A673 (cell line): ENCODE data around the gene HYI. TPM values are rescaled to one million over a fixed set of nuclear protein-coding genes. Genes with fewer than 3 reads are reported as not detected.

Experiments
- BruUV-seq: library from RNA; stranded (reverse); fragments of 400-500 nt; replicated peaks from 2 replicates; lab custom pipeline; 2021; lab: Mats Ljungman, UMichigan
- CTCF ChIA-PET: fragments of 300-600 bp; sonication (Branson Sonifier 250); formaldehyde crosslinking; loops from one replicate; lab custom pipeline; 2022; ENCODE audit warnings: antibody characterized with exemption; lab: Charles Lee
- POLR2A ChIA-PET: fragments of 300-600 bp; sonication (Branson Sonifier 250); formaldehyde crosslinking; loops from one replicate; lab custom pipeline; 2022; ENCODE audit warnings: antibody characterized with exemption; ENCODE audit not compliant: low non-redundant PET; lab: Charles Lee
- DNase-seq: peaks from one replicate; pipeline ENCODE4 v3.0.0-alpha.2; 2015; ENCODE audit warnings: low spot score
- H3K27ac ChIP-seq: fragments of 200-600 bp; sonication (generic); 2 replicates; pipeline ENCODE4 v1.5.1; 2016; ENCODE audit warnings: mixed run types, low read depth, mild to moderate bottlenecking, mixed read lengths, antibody characterized with exemption, low read length; ENCODE audit not compliant: poor library complexity, severe bottlenecking
- H3K27me3 ChIP-seq: fragments of 200-600 bp; sonication (generic); replicated peaks from 2 replicates; pipeline ENCODE4 v1.6.1; 2017; ENCODE audit warnings: mixed run types, low read depth, mild to moderate bottlenecking, mixed read lengths, antibody characterized with exemption, low read length; ENCODE audit not compliant: insufficient read depth, poor library complexity
- H3K36me3 ChIP-seq: fragments of 200-600 bp; sonication (generic); 2 replicates; pipeline ENCODE4 v1.6.1; 2016; ENCODE audit warnings: mixed run types, mild to moderate bottlenecking, mixed read lengths, antibody characterized with exemption, low read length; ENCODE audit not compliant: insufficient read depth, poor library complexity, severe bottlenecking
- H3K4me1 ChIP-seq: fragments of 200-600 bp; sonication (generic); 2 replicates; pipeline ENCODE4 v1.6.1; 2017; ENCODE audit warnings: mixed run types, mild to moderate bottlenecking, mixed read lengths, antibody characterized with exemption, low read length; ENCODE audit not compliant: insufficient read depth, poor library complexity, severe bottlenecking
- H3K4me3 ChIP-seq: fragments of 200-600 bp; sonication (generic); 2 replicates; pipeline ENCODE4 v1.5.1; 2016; ENCODE audit warnings: low read depth, mixed run types, mild to moderate bottlenecking, mixed read lengths, low read length; ENCODE audit not compliant: poor library complexity, severe bottlenecking
- H3K9me3 ChIP-seq: fragments of 200-600 bp; sonication (generic); 2 replicates; pipeline ENCODE4 v1.6.1; 2016; ENCODE audit warnings: mixed run types, low read depth, mild to moderate bottlenecking, mixed read lengths, antibody characterized with exemption, low read length; ENCODE audit not compliant: poor library complexity, severe bottlenecking
- EZH2 ChIP-seq: fragments of 200-600 bp; sonication (generic); IDR thresholded peaks from 2 replicates; pipeline ENCODE4 v1.6.1; 2017; ENCODE audit warnings: borderline replicate concordance, low read depth, mild to moderate bottlenecking, mixed read lengths, antibody characterized with exemption, low read length; ENCODE audit not compliant: poor library complexity, severe bottlenecking
- intact Hi-C: fragments of 100-400 bp; cut with micrococcal nuclease; formaldehyde crosslinking; loops from one replicate; pipeline ENCODE4 v1.10.0; 2022; ENCODE audit not compliant: unreplicated experiment
- total RNA-seq: library from RNA; stranded (reverse); gene quantifications from 2 replicates; pipeline ENCODE4 v1.2.3, GENCODE V29; 2021
- TF ChIP-seq, protein P1 (sequence below): fragments of 300-800, 200-600 bp; sonication (generic); conservative IDR thresholded peaks from 2 replicates; pipeline ENCODE4 v1.5.1; 2017; ENCODE audit warnings: low read depth, mild to moderate bottlenecking, antibody characterized with exemption, low read length, moderate library complexity, mixed read lengths

HYI gene
- total RNA-seq, 1 experiment from 2014 or later, result 14.8 TPM

DNA sequence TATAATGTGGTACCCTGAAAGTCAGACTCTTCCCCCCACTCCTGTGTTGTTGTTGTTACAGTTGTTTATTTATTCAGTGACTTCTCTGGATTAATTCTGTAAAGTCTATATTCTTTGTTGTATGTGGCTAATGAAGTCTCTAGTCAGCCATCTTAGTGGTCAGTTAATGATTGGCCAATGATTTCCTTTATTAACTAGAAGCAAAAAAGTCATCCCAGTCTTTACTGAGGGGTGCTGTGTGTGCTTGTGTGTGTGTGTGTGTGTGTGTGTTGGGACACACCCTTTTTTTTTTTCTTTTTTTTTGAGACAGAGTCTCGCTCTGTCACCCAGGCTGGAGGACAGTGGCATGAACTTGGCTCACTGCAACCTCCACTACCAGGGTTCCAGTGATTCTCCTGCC is 37.3 kb upstream of the HYI start:
- no peak for TF ChIP-seq EZH2
- TF ChIP-seq, protein P1, sequence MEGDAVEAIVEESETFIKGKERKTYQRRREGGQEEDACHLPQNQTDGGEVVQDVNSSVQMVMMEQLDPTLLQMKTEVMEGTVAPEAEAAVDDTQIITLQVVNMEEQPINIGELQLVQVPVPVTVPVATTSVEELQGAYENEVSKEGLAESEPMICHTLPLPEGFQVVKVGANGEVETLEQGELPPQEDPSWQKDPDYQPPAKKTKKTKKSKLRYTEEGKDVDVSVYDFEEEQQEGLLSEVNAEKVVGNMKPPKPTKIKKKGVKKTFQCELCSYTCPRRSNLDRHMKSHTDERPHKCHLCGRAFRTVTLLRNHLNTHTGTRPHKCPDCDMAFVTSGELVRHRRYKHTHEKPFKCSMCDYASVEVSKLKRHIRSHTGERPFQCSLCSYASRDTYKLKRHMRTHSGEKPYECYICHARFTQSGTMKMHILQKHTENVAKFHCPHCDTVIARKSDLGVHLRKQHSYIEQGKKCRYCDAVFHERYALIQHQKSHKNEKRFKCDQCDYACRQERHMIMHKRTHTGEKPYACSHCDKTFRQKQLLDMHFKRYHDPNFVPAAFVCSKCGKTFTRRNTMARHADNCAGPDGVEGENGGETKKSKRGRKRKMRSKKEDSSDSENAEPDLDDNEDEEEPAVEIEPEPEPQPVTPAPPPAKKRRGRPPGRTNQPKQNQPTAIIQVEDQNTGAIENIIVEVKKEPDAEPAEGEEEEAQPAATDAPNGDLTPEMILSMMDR, result no peak
- intact Hi-C loops, result no loop called here
- H3K4me1 ChIP-seq, result no peaks in the 10 kb centered on the region
- H3K27me3 ChIP-seq, result no peaks in the 10 kb centered on the region
- no peak overlapping the region for H3K27ac ChIP-seq
- ChIA-PET POLR2A (no interaction called here), CTCF (no interaction called here)
- H3K36me3 ChIP-seq, result no peaks in the 10 kb centered on the region
- DNase-seq, result no peak
- H3K4me3 ChIP-seq, result no peak overlapping the region
- no TSS peak for BruUV-seq
- H3K9me3 ChIP-seq, result peaks cover 11% of the 10 kb centered on the region

- H3K27ac ChIP-seq, result no peak overlapping the region
- ChIA-PET CTCF (no interaction called here), POLR2A (no interaction called here)
- no peaks in the 10 kb centered on the region for H3K27me3 ChIP-seq
- no peaks in the 10 kb centered on the region for H3K4me1 ChIP-seq
- DNase-seq, result no peak
- no peak overlapping the region for H3K4me3 ChIP-seq
- H3K9me3 ChIP-seq, result peaks cover 11% of the 10 kb centered on the region
- intact Hi-C loops, result no loop called here
- TF ChIP-seq, protein P1, result no peak
- TF ChIP-seq EZH2, result no peak
- no TSS peak for BruUV-seq
- no peaks in the 10 kb centered on the region for H3K36me3 ChIP-seq
These were observed 34.4 kb upstream of the HYI start for GRCh38 chr1:43488165-43488564.

- Histone ChIP-seq H3K27me3 (no peaks in the 10 kb centered on the region), H3K4me3 (no peak overlapping the region), H3K27ac (no peak overlapping the region), H3K4me1 (no peaks in the 10 kb centered on the region), H3K9me3 (peaks cover 4% of the 10 kb centered on the region), H3K36me3 (no peaks in the 10 kb centered on the region)
- ChIA-PET CTCF (no interaction called here), POLR2A (no interaction called here)
- DNase-seq, result no peak
- BruUV-seq, result no TSS peak
- TF ChIP-seq EZH2, result no peak
- TF ChIP-seq, protein P1, result no peak
- intact Hi-C loops, result no loop called here
These were observed 30.6 kb upstream of the HYI start for GRCh38 chr1:43484367-43484766.
